Astrocyte of the spinal cord (primary cell): Measurements from ENCODE around the gene ACTG1.

Source experiments
- DNase-seq: peaks from one replicate; pipeline ENCODE4 v3.0.0; 2011; ENCODE audit warnings: low read depth, low spot score
- H3K4me3 ChIP-seq: 2 replicates; pipeline ENCODE4 v1.5.1; 2011; ENCODE audit warnings: low read depth, mild to moderate bottlenecking, low read length, moderate library complexity
- in situ Hi-C: cut with HindIII; loops from 2 replicates; pipeline ENCODE4 v1.10.0; 2017; ENCODE audit warnings: low sequenced_read_pairs
- TF ChIP-seq, protein P1 (sequence below): IDR thresholded peaks from 2 replicates; pipeline ENCODE4 v1.5.1; 2012; ENCODE audit warnings: low read depth, mild to moderate bottlenecking, low read length, inconsistent platforms

Gene ACTG1

DNA sequence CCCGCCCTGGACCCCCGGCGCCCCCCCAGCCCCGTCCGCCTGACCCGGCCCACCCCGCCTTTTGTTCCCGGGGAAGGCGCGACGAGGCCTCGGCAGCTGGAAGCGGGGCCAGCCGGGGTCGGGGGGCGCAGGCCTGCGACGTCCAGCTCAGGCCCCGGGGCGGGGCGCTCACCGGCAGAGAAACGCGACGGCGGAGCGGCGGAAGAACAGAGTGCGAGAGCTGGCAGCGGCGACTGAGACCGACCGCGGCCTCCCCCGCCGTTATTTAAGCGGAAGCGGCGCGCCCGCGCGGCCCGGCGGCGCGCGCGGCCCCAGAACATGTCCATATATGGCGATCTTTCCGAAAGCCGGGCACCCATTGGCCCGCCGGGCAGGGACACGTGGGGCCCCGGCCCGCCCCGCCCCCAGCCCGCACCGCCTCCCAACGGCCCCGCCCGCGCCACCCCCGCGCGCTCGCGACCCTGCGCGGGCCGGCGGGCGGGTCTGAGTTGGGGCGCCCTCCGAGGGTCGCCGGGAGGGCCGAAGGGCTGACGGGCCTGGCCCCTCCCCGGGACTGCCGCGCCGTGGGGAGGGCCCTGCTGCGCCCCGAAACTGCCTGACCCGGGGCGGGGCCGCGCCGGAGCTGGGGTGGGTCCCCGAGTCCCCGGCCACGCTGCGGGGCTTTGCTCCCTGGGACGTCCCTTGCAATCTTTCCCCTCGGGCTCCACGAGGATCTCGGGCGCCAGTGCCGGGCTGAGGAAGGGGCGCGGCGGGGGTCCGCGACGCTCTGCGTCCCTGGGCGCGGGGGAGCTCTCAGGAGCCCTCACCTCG, at the start of gene ACTG1:
TSS of gene ACTG1 (minus strand) at position 238 of the 810 bp plus-strand sequence. CDS start 445 bp downstream, outside the sequence.
- peak; percentile 95 for DNase-seq
- in situ Hi-C loops = loop anchor here (10.0 kb wide), 1 partner anchor 108 kb away; no protein-coding TSS in a partner anchor
- peak within 1 kb of the TSS; percentile 88 for H3K4me3 ChIP-seq
- TF ChIP-seq, protein P1, sequence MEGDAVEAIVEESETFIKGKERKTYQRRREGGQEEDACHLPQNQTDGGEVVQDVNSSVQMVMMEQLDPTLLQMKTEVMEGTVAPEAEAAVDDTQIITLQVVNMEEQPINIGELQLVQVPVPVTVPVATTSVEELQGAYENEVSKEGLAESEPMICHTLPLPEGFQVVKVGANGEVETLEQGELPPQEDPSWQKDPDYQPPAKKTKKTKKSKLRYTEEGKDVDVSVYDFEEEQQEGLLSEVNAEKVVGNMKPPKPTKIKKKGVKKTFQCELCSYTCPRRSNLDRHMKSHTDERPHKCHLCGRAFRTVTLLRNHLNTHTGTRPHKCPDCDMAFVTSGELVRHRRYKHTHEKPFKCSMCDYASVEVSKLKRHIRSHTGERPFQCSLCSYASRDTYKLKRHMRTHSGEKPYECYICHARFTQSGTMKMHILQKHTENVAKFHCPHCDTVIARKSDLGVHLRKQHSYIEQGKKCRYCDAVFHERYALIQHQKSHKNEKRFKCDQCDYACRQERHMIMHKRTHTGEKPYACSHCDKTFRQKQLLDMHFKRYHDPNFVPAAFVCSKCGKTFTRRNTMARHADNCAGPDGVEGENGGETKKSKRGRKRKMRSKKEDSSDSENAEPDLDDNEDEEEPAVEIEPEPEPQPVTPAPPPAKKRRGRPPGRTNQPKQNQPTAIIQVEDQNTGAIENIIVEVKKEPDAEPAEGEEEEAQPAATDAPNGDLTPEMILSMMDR = no peak

DNA sequence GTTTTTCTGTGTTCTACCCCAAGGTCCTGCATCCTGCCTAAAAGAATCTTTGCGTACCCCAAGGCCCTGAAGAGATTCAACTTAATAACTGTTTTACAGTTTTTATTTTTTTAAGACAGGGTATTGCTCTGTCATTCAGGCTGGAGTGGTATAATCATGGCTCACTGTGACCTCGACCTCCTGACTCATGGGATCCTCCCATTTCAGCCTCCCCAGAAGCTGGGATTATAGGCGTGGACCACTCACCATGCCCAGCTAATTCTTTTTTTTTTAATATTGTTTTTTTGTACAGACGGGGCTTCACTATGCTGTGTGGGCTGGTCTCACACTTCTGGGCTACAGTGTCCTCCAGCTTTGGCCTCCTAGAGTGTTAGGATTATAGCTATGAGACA, 48.9 kb upstream of the ACTG1 start:
- in situ Hi-C loops = no loop called here
- DNase-seq = no peak

DNA sequence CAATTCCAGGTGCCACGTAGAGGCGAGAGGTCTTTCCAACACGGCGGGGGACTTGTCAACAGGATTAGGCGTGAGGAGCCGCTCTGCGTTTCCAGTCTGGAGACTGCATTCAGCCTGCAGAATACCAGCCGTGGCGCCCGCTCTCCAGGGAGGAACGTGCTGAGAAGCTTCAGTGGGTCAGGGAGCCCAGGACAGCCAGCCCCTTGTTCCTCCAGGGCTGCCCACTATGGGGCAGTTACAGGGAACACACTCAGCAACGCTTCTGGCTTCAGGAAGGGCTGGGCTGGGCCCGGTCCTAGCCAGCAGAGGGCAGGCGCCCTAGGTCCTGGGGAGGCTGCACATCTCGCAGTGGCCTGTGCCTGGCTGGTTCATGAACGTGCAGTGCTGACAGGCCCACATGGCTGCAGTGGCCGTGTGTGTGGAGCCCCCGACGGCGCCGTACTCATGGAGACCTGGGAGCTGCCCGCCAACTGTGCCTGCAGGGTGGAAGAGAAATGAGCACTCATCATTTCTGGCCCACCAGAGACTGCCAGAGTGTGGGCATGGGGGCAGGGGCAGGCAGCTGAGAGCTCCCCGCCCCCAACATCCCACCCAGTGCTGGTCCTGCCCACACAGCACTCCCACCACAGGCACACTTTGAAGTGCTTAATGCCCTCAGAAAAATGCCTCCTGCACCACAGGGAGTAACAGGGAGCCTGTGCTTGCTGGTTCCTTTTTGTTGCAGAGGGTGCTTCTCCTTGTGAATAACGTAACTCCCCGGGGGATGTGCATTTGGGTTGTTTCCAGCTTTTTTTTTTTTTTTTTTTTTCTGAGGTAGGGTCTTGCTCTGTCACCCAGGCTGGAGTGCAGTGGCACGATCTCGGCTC, 46.6 kb upstream of the ACTG1 start:
- no peak for DNase-seq
- TF ChIP-seq, protein P1 = peak; percentile 53
- H3K4me3 ChIP-seq = no peak overlapping the region
- in situ Hi-C loops = no loop called here

More for the DNA sequence above, 48.9 kb upstream of the ACTG1 start:
- TF ChIP-seq, protein P1 = no peak
- no peak overlapping the region for H3K4me3 ChIP-seq

DNA sequence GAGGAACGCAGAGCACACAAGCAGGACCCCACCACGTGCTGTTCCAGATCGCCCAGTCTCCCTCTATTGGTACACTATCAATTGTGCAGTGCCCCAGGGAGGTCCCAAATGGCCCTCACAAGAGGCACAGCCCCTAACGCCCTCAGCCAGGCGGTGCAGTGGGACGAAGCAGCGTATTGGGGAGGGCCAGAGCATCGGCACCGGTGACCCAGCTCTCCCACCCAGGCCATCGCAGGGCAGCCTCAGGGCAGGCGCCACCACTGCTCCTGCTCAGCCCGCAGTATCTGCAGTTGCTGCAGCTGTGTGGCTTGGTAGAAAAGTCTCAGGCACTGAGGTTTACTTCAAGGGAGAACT, 45.5 kb upstream of the ACTG1 start:
- TF ChIP-seq, protein P1 = no peak
- no peak overlapping the region for H3K4me3 ChIP-seq
- no peak for DNase-seq
- in situ Hi-C loops = no loop called here

DNA sequence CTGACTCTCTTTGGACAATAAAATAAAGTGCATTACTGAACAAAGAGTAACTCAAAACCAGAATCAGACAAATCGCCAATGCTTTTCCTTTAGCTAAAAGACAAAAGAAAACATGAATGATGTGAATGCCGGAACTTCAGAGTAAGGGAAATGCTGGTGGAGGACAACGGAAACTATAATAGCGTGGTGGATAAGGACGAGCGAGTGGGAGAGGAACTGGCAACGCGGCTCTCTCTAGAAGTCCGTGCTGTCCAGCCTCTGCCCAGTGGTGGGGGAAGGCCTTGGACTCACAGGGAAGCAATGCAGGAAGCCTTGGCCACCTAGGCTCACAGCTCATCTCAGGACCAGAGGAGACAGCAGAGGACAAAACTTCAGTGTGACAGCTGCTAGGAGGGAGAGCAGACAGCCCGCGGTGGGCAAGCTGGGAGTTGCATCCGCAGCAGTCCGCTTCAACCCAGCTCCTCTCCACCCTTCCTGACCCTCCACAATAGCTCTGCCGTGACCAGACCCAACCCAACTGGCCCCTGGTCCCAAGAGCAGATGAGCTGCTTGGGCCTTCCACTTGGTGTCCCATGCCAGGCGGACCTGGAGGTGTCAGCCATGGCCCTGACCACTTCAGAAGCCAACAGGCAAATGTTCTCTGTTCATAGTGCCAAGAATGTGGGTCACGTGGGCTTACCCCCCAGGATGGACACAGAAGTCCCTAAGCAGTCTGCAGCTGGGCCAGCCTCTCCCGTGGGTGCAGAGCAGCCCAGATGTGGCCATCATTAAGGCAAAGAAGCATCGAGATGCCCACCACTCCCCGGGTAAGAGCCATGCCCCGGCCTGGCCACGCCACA, 44.9 kb upstream of the ACTG1 start:
- in situ Hi-C loops = no loop called here
- TF ChIP-seq, protein P1 = no peak
- no peak for DNase-seq
- H3K4me3 ChIP-seq = no peak overlapping the region

DNA sequence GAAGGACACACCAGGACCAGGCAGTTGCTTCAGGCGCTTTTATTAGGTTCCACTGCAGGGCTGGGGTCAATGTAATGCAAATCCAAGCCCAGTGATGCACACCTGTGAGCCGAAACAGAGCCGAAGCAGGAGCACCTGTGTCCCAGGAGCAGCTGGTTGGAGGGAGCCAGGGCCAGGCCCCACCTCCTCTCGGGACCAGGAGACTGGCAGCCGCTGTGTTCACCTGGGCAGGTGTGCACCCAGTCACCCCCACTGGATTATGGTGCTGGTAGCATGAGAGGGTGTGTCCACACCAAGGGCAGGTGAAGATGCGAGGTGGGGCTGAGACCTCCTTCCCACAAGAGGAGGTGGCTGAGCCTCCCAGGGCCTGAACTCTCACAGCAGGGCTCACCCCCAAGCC, 44.3 kb upstream of the ACTG1 start:
- TF ChIP-seq, protein P1 = no peak
- no peak overlapping the region for H3K4me3 ChIP-seq
- in situ Hi-C loops = no loop called here
- no peak for DNase-seq
